ENCODE results near the gene CCDC192. TPM values are rescaled to one million over a fixed set of nuclear protein-coding genes. Genes with fewer than 3 reads are reported as not detected.

Gene CCDC192
- total RNA-seq, 1 experiment from 2014 or later, result 0.52 TPM

DNA sequence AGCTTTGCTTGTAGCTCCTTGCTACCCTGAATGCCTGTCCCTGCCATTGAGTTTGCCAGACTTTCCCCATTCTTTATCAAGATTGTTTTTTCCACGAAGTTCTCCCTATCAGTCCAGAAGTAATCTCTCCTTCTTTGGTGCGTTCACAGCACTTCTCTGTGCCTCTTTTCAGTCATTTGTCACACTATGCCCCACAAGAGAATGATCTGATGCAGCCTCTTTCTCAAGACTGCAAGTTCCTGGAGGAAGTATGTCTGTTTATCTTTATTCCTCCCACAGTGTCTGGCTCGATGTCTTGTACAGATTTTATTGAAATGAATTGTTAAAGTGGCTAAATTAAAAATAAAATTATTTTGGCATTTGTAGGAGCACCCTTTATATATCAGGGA is 99.3 kb downstream of the CCDC192 start:
- Mint-ChIP-seq H3K9me3 (no peaks in the 10 kb centered on the region), H3K4me3 (no peak overlapping the region), H3K27me3 (ENCODE audit: low read depth) (no peaks in the 10 kb centered on the region), H3K36me3 (no peaks in the 10 kb centered on the region), H3K27ac (no peak overlapping the region), H3K4me1 (no peaks in the 10 kb centered on the region)
- ChIA-PET POLR2A (no interaction called here), CTCF (interaction anchor here (1.2 kb wide), 1 partner anchor 63 kb away, joined by 3 read pairs; no protein-coding TSS in a partner anchor)
- no peak for ATAC-seq
- DNase-seq (ENCODE audit: low spot score), result no peak
- TF ChIP-seq NFATC4 (CRISPR knock-in tag; IDR thresholded peaks at IDR 0.05) (no peak), NR2C2 (CRISPR knock-in tag; IDR thresholded peaks at IDR 0.05) (no peak), ZNF138 (CRISPR knock-in tag; conservative IDR thresholded peaks at IDR 0.05) (no peak), CBFB (CRISPR knock-in tag; IDR thresholded peaks at IDR 0.05; ENCODE audit: low read depth) (no peak), CREM (CRISPR knock-in tag; IDR thresholded peaks at IDR 0.05) (no peak), ZNF671 (CRISPR knock-in tag; IDR thresholded peaks at IDR 0.05) (no peak)
- TF ChIP-seq, protein P1, sequence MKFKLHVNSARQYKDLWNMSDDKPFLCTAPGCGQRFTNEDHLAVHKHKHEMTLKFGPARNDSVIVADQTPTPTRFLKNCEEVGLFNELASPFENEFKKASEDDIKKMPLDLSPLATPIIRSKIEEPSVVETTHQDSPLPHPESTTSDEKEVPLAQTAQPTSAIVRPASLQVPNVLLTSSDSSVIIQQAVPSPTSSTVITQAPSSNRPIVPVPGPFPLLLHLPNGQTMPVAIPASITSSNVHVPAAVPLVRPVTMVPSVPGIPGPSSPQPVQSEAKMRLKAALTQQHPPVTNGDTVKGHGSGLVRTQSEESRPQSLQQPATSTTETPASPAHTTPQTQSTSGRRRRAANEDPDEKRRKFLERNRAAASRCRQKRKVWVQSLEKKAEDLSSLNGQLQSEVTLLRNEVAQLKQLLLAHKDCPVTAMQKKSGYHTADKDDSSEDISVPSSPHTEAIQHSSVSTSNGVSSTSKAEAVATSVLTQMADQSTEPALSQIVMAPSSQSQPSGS (CRISPR knock-in tag; IDR thresholded peaks at IDR 0.05; ENCODE audit: borderline replicate concordance, low read depth), result no peak
- TF ChIP-seq, protein P2, sequence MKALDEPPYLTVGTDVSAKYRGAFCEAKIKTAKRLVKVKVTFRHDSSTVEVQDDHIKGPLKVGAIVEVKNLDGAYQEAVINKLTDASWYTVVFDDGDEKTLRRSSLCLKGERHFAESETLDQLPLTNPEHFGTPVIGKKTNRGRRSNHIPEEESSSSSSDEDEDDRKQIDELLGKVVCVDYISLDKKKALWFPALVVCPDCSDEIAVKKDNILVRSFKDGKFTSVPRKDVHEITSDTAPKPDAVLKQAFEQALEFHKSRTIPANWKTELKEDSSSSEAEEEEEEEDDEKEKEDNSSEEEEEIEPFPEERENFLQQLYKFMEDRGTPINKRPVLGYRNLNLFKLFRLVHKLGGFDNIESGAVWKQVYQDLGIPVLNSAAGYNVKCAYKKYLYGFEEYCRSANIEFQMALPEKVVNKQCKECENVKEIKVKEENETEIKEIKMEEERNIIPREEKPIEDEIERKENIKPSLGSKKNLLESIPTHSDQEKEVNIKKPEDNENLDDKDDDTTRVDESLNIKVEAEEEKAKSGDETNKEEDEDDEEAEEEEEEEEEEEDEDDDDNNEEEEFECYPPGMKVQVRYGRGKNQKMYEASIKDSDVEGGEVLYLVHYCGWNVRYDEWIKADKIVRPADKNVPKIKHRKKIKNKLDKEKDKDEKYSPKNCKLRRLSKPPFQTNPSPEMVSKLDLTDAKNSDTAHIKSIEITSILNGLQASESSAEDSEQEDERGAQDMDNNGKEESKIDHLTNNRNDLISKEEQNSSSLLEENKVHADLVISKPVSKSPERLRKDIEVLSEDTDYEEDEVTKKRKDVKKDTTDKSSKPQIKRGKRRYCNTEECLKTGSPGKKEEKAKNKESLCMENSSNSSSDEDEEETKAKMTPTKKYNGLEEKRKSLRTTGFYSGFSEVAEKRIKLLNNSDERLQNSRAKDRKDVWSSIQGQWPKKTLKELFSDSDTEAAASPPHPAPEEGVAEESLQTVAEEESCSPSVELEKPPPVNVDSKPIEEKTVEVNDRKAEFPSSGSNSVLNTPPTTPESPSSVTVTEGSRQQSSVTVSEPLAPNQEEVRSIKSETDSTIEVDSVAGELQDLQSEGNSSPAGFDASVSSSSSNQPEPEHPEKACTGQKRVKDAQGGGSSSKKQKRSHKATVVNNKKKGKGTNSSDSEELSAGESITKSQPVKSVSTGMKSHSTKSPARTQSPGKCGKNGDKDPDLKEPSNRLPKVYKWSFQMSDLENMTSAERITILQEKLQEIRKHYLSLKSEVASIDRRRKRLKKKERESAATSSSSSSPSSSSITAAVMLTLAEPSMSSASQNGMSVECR (CRISPR knock-in tag; IDR thresholded peaks at IDR 0.05; ENCODE audit: borderline replicate concordance), result no peak
- TF ChIP-seq, protein P3, sequence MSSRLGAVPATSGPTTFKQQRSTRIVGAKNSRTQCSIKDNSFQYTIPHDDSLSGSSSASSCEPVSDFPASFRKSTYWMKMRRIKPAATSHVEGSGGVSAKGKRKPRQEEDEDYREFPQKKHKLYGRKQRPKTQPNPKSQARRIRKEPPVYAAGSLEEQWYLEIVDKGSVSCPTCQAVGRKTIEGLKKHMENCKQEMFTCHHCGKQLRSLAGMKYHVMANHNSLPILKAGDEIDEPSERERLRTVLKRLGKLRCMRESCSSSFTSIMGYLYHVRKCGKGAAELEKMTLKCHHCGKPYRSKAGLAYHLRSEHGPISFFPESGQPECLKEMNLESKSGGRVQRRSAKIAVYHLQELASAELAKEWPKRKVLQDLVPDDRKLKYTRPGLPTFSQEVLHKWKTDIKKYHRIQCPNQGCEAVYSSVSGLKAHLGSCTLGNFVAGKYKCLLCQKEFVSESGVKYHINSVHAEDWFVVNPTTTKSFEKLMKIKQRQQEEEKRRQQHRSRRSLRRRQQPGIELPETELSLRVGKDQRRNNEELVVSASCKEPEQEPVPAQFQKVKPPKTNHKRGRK (CRISPR knock-in tag; IDR thresholded peaks at IDR 0.05; ENCODE audit: borderline replicate concordance), result no peak

DNA sequence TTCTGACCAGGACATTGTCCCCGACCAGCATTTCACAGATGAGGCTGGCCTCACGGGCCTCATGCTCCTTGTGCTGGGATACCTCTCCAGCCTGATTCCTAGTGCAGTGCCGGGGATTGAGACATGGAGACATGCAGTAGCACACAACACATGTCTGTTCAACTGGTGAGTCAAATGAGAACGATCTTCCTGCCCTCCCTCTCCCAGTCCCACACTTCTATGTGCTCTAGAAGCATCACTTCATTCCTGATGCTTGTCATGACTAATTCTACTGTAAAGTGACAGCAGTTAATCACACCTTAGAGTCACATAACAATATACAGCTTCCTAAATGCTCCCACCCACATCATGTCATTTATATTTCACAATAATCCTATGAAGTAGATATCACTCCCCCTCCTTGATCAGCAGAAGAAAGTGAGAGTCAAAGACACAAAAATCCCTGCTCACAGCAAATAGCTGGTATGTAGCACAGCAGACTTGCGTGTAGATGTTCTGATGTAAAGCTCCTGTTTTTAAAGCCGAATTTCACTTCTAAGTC is 101.8 kb downstream of the CCDC192 start:
- Mint-ChIP-seq H3K9me3 (no peaks in the 10 kb centered on the region), H3K27ac (no peak overlapping the region), H3K4me3 (no peak overlapping the region), H3K27me3 (ENCODE audit: low read depth) (no peaks in the 10 kb centered on the region), H3K4me1 (peaks cover 13% of the 10 kb centered on the region), H3K36me3 (no peaks in the 10 kb centered on the region)
- ATAC-seq, result no peak
- no peak for DNase-seq (ENCODE audit: low spot score)
- ChIA-PET POLR2A (no interaction called here), CTCF (no interaction called here)
- TF ChIP-seq ZNF416 (CRISPR knock-in tag; IDR thresholded peaks at IDR 0.05), result no peak
- TF ChIP-seq TCF7 (CRISPR knock-in tag; IDR thresholded peaks at IDR 0.05; ENCODE audit: low read depth), result no peak
- TF ChIP-seq FOXJ3 (CRISPR knock-in tag; IDR thresholded peaks at IDR 0.05; ENCODE audit: borderline replicate concordance), result no peak
- TF ChIP-seq, protein P4, sequence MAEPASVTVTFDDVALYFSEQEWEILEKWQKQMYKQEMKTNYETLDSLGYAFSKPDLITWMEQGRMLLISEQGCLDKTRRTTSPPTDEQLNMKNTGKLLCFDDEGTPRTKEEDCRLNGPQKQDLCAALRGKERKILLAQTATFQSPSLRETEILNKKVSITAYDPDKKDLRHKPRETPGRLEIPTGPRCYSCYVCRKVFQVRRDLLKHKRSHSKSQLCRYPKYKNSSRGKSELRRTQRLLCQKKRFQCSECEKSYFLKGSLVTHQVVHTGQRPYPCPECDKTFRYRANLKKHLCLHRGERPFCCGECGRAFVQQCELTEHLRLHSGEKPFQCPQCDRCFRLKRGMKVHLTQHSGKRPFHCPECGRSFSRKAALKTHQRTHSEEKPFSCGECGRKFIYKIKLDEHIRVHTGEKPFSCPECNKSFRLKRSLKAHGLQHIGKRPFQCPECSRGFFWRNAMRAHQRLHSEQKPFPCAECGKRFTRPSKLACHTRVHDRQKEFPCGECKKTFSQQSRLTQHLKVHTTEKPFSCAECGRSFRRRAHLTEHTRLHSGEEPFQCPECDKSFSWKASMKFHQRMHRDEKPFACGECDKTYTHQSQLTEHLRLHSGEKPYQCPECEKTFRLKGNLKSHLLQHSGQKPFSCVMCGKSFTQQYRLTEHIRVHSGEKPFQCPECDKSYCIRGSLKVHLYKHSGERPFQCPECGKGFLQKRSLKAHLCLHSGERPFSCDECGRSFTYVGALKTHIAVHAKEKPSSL (CRISPR knock-in tag; conservative IDR thresholded peaks at IDR 0.05), result no peak
- TF ChIP-seq RELA (CRISPR knock-in tag; IDR thresholded peaks at IDR 0.05; ENCODE audit: borderline replicate concordance), result no peak
- TF ChIP-seq, protein P5, sequence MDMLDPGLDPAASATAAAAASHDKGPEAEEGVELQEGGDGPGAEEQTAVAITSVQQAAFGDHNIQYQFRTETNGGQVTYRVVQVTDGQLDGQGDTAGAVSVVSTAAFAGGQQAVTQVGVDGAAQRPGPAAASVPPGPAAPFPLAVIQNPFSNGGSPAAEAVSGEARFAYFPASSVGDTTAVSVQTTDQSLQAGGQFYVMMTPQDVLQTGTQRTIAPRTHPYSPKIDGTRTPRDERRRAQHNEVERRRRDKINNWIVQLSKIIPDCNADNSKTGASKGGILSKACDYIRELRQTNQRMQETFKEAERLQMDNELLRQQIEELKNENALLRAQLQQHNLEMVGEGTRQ (CRISPR knock-in tag; IDR thresholded peaks at IDR 0.05), result no peak
- TF ChIP-seq, protein P2 (CRISPR knock-in tag; IDR thresholded peaks at IDR 0.05; ENCODE audit: borderline replicate concordance), result no peak
- no peak for TF ChIP-seq ZNF232 (CRISPR knock-in tag; IDR thresholded peaks at IDR 0.05)
- no peak for TF ChIP-seq ZNF423 (CRISPR knock-in tag; IDR thresholded peaks at IDR 0.05)
- no peak for TF ChIP-seq SMAD3 (CRISPR knock-in tag; IDR thresholded peaks at IDR 0.05; ENCODE audit: borderline replicate concordance)
- TF ChIP-seq, protein P6, sequence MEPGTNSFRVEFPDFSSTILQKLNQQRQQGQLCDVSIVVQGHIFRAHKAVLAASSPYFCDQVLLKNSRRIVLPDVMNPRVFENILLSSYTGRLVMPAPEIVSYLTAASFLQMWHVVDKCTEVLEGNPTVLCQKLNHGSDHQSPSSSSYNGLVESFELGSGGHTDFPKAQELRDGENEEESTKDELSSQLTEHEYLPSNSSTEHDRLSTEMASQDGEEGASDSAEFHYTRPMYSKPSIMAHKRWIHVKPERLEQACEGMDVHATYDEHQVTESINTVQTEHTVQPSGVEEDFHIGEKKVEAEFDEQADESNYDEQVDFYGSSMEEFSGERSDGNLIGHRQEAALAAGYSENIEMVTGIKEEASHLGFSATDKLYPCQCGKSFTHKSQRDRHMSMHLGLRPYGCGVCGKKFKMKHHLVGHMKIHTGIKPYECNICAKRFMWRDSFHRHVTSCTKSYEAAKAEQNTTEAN (CRISPR knock-in tag; IDR thresholded peaks at IDR 0.05), result no peak

Measured in WTC11 (cell line).